ENCODE measurements around the gene THBS1.

Gene THBS1

DNA sequence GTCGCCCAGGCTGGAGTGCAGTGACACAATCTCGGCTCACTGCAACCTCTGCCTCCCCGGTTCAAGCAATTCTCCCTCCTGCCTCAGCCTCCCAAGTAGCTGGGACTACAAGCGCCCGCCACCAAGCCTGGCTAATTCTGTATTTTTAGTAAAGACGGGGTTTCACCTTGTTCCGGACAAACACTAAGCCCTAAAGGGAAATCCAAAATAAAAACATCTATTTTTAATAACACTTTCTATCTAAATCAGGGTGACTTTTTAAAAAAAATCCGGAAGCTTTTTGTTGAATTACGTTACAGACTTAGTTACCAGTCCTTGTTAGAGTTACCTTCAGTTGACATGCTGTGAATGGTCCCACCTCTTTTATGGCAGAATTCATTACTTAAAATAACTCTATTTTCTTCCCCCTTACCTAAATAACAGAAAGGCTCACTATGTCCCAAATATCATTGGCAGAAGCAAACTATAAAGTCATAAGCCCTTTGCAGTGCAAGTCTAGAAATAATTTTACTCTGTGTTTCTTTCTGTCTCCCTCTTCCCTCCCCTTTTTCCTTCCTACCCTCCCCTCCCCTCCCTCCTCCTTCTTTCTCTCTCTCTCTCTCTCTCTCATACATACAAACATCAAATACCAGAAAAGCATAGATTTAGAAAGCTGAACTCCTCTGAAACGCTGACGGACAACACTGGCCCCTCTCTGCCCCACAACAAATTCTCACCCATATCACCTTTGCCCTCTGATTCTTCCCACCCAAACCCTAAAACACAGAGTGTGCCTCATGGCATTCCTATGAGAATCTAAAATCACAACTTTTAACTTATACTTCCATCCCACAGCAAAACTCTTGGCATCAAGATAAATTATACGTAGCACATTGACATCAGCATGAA lies 18.3 kb downstream of the THBS1 start:
- Histone ChIP-seq H3K36me3 (ENCODE audit: control insufficient read depth in 5 of 5, insufficient read depth in 5 of 5, low read length in 5 of 5) (peaks cover 13 to 25% (median 21%) of the 10 kb centered on the region in 5 donors), H3K9me3 (ENCODE audit: control insufficient read depth in 5 of 5, low read length in 5 of 5) (no peaks in the 10 kb centered on the region), H3K4me3 (ENCODE audit: low read depth in 1 of 5, low read length in 5 of 5) (no peak overlapping the region), H3K27me3 (ENCODE audit: control insufficient read depth in 5 of 5, insufficient read depth in 4 of 5, low read length in 5 of 5) (no peaks in the 10 kb centered on the region), H3K4me1 (ENCODE audit: control insufficient read depth in 5 of 5, insufficient read depth in 5 of 5, low read length in 5 of 5) (peaks cover 0 to 7% (median 0%) of the 10 kb centered on the region in 5 donors), H3K27ac (ENCODE audit: low read depth, low read length) (no peak overlapping the region), H3K9ac (ENCODE audit: low read length in 5 of 5) (no peak overlapping the region)

DNA sequence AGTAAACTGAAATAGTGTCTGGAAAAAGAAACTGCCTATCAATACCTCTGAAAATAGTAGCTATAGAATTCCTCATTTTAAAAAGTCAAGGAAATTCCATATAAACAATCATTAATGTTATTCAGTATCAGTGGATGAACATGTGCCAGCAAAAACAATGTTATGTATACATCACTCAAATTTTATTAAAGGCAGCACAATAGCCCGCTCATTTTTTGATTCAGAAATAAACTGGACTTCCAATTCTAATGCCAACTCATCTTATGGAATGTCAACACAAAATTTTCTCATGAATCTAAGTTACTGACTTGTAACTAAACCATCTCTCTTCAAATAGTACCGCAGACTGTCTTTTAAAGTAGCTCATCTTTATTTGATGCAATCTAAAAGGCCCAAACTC lies 19.0 kb downstream of the THBS1 start:
- Histone ChIP-seq H3K27ac (ENCODE audit: low read depth, low read length) (no peak overlapping the region), H3K4me3 (ENCODE audit: low read depth in 1 of 5, low read length in 5 of 5) (no peak overlapping the region), H3K9ac (ENCODE audit: low read length in 5 of 5) (no peak overlapping the region), H3K27me3 (ENCODE audit: control insufficient read depth in 5 of 5, insufficient read depth in 4 of 5, low read length in 5 of 5) (no peaks in the 10 kb centered on the region), H3K4me1 (ENCODE audit: control insufficient read depth in 5 of 5, insufficient read depth in 5 of 5, low read length in 5 of 5) (peaks cover 0 to 4% (median 0%) of the 10 kb centered on the region in 5 donors), H3K36me3 (ENCODE audit: control insufficient read depth in 5 of 5, insufficient read depth in 5 of 5, low read length in 5 of 5) (peaks cover 8 to 19% (median 15%) of the 10 kb centered on the region in 5 donors), H3K9me3 (ENCODE audit: control insufficient read depth in 5 of 5, low read length in 5 of 5) (no peaks in the 10 kb centered on the region)

DNA sequence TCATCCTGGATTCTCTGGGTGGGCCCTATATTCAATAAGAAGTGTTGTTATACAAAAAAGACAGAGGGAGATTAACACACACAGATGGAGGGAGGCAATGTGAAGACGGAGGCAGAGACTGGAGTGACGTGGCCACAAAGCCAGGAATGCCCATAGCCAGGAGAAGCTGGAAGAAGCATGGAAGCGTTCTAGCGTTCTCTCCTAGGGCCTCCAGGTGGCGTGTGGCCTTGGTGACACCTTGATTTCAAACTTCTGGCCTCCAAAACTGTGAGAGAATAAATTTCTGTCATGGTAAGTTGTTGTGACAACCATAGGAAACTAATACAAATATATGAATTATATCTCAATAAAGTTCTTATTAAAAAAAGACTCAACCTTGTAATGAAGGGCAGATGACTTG lies 21.3 kb downstream of the THBS1 start:
- H3K27me3 ChIP-seq (ENCODE audit: control insufficient read depth in 5 of 5, insufficient read depth in 4 of 5, low read length in 5 of 5), result no peaks in the 10 kb centered on the region
- no peak overlapping the region for H3K4me3 ChIP-seq (ENCODE audit: low read depth in 1 of 5, low read length in 5 of 5)
- H3K9me3 ChIP-seq (ENCODE audit: control insufficient read depth in 5 of 5, low read length in 5 of 5), result no peaks in the 10 kb centered on the region
- H3K4me1 ChIP-seq (ENCODE audit: control insufficient read depth in 5 of 5, insufficient read depth in 5 of 5, low read length in 5 of 5), result no peaks in the 10 kb centered on the region
- no peak overlapping the region for H3K9ac ChIP-seq (ENCODE audit: low read length in 5 of 5)
- peaks cover 0 to 2% (median 0%) of the 10 kb centered on the region in 5 donors for H3K36me3 ChIP-seq (ENCODE audit: control insufficient read depth in 5 of 5, insufficient read depth in 5 of 5, low read length in 5 of 5)
- no peak overlapping the region for H3K27ac ChIP-seq (ENCODE audit: low read depth, low read length)

DNA sequence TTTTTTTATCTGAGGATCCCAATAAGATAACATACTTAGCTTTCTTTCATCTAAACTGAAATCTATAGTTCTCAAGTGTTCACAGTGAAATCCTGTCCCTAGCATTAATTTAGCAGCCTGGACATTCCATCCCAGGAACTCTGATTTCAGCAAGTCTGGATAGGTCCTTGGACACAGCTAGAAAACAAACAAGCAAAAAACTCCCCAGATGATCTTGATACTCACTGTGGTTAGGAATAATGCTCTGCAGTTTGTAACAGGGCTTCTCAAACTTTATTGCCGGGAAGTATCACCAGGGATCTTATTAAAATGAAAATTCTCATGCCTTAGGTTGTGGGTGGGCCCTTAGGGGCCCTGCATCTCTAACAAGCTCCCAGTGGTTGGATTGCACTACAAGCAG lies 24.3 kb downstream of the THBS1 start:
- Histone ChIP-seq H3K27me3 (ENCODE audit: control insufficient read depth in 5 of 5, insufficient read depth in 4 of 5, low read length in 5 of 5) (no peaks in the 10 kb centered on the region), H3K9me3 (ENCODE audit: control insufficient read depth in 5 of 5, low read length in 5 of 5) (peaks cover 0 to 13% (median 6%) of the 10 kb centered on the region in 5 donors), H3K36me3 (ENCODE audit: control insufficient read depth in 5 of 5, insufficient read depth in 5 of 5, low read length in 5 of 5) (no peaks in the 10 kb centered on the region), H3K4me1 (ENCODE audit: control insufficient read depth in 5 of 5, insufficient read depth in 5 of 5, low read length in 5 of 5) (no peaks in the 10 kb centered on the region), H3K27ac (ENCODE audit: low read depth, low read length) (no peak overlapping the region), H3K9ac (ENCODE audit: low read length in 5 of 5) (no peak overlapping the region), H3K4me3 (ENCODE audit: low read depth in 1 of 5, low read length in 5 of 5) (no peak overlapping the region)

DNA sequence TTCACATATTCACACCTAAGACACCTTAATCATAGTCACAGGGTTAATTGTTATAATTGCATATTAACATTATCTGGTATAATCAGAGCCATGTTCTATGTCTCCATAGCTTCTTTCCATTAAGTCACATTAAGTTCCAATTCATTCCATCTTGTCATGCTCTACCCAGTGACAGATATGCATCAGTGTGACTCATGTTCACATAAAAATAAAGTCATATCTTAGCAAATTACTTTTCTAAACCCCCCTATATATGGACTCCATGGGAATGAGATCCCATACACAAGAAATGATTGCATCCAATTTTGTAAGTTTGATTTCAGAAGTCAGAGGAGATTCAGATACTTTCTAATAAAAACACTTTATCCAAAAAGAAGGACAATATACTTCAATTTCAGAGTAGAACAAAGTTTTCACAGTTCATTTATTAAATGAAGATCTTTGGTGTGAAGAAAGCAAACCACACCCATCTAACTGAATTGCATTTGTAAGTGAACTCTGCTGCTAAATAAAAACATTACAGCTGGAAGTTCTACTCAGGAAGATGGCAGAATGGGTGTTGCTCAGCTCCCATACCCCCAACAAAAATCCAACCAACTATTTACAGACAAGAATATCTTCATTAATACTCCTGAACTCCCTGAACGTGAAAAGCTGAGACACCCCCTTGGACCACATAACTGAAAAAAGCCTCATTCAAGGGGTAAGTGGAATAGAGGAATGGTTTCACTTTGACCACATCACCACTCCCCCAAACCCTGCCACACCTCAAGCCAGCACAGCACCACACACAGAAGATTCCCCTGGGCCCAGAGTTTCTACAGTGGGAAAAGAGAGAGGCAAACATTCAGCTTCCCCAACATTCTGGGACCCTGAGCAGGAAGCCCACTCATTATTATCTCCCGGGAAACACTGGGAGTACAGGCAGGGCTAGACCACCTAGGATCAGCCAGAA lies 27.6 kb downstream of the THBS1 start:
- H3K9ac ChIP-seq (ENCODE audit: low read length in 5 of 5), result no peak overlapping the region
- peaks cover 0 to 20% (median 12%) of the 10 kb centered on the region in 5 donors for H3K9me3 ChIP-seq (ENCODE audit: control insufficient read depth in 5 of 5, low read length in 5 of 5)
- H3K27me3 ChIP-seq (ENCODE audit: control insufficient read depth in 5 of 5, insufficient read depth in 4 of 5, low read length in 5 of 5), result no peaks in the 10 kb centered on the region
- no peaks in the 10 kb centered on the region for H3K4me1 ChIP-seq (ENCODE audit: control insufficient read depth in 5 of 5, insufficient read depth in 5 of 5, low read length in 5 of 5)
- H3K36me3 ChIP-seq (ENCODE audit: control insufficient read depth in 5 of 5, insufficient read depth in 5 of 5, low read length in 5 of 5), result no peaks in the 10 kb centered on the region
- no peak overlapping the region for H3K27ac ChIP-seq (ENCODE audit: low read depth, low read length)
- H3K4me3 ChIP-seq (ENCODE audit: low read depth in 1 of 5, low read length in 5 of 5), result no peak overlapping the region

DNA sequence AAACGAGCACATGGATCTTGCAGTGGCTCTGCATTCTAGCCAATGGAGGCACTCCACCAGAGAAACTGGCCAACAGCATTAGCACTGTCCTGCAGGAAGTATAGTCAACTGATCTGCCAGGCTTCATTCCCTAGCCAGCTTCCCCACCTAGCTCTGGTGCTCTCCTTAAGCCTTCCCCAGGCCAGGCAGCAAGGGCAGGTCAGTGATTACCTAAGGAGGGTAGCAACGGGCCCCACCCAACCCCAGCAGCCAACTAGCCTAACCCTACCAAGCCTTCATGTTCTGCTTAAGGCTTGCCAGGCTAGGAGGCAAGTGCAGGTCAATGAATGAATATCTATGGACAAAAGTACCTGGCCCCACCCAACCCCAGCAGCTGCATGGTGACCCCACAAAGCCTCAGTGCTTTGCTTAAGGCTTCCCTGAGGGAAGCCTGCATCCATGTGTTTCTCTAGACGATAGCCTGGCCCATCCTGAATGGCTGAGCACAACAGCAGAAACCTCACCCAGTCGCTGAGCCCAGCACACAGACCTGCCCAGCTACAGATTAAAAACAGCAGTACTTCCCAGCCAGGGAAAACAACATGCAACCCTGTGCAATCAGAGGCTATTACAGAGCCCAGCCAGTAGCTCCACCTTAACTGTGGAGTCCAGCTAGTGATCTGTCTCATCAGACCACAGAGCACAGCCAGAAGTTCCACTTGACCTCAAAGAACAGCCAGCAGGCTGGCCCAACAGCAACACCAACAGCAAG lies 28.5 kb downstream of the THBS1 start:
- no peak overlapping the region for H3K9ac ChIP-seq (ENCODE audit: low read length in 5 of 5)
- H3K27ac ChIP-seq (ENCODE audit: low read depth, low read length), result no peak overlapping the region

DNA sequence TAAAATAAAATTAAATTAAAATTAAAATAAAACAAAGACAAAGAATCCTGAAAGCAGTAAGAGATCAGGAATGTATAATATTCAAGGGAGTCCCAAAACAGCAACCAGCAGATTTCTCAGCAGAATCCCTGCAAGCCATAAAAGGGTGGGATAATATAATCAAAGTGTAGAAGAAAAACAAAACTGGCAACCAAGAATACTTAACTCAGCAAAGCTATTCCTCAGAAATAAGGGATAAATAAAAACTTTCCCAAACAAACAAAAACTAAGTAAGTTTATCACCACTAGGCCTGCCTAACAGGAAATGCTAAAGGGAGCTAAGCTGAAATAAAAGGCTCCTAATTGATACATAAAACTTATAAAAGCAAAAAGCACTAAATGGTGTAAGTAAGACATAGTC lies 29.8 kb downstream of the THBS1 start:
- no peak overlapping the region for H3K9ac ChIP-seq (ENCODE audit: low read length in 5 of 5)
- H3K36me3 ChIP-seq (ENCODE audit: control insufficient read depth in 5 of 5, insufficient read depth in 5 of 5, low read length in 5 of 5), result no peaks in the 10 kb centered on the region
- H3K27ac ChIP-seq (ENCODE audit: low read depth, low read length), result no peak overlapping the region
- no peak overlapping the region for H3K4me3 ChIP-seq (ENCODE audit: low read depth in 1 of 5, low read length in 5 of 5)
- H3K4me1 ChIP-seq (ENCODE audit: control insufficient read depth in 5 of 5, insufficient read depth in 5 of 5, low read length in 5 of 5), result no peaks in the 10 kb centered on the region
- no peaks in the 10 kb centered on the region for H3K27me3 ChIP-seq (ENCODE audit: control insufficient read depth in 5 of 5, insufficient read depth in 4 of 5, low read length in 5 of 5)
- H3K9me3 ChIP-seq (ENCODE audit: control insufficient read depth in 5 of 5, low read length in 5 of 5), result peaks cover 0 to 25% (median 16%) of the 10 kb centered on the region in 5 donors

More for the DNA sequence above, 28.5 kb downstream of the THBS1 start:
- H3K36me3 ChIP-seq (ENCODE audit: control insufficient read depth in 5 of 5, insufficient read depth in 5 of 5, low read length in 5 of 5), result no peaks in the 10 kb centered on the region
- no peaks in the 10 kb centered on the region for H3K4me1 ChIP-seq (ENCODE audit: control insufficient read depth in 5 of 5, insufficient read depth in 5 of 5, low read length in 5 of 5)
- H3K9me3 ChIP-seq (ENCODE audit: control insufficient read depth in 5 of 5, low read length in 5 of 5), result peaks cover 0 to 25% (median 16%) of the 10 kb centered on the region in 5 donors
- H3K4me3 ChIP-seq (ENCODE audit: low read depth in 1 of 5, low read length in 5 of 5), result peak overlapping the region in 1 of 5 donors; percentile 3
- no peaks in the 10 kb centered on the region for H3K27me3 ChIP-seq (ENCODE audit: control insufficient read depth in 5 of 5, insufficient read depth in 4 of 5, low read length in 5 of 5)

DNA sequence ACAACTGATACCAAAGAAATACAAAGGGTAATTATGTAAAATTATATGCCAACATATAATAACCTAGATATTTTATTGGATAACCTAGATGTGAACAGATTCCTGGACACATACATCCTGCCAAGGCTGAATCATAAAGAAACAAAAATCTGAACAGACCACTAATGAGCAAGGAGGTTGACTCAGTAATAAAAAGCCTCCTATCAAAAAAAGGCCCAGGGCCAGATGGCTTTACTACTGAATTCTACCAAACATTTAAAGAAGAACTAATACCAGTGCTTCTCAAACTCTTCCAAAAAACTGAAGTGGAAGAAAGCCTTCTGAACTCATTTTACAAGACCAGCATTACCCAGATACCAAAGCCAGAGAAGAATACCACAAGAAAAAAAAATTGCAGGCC lies 32.4 kb downstream of the THBS1 start:
- Histone ChIP-seq H3K36me3 (ENCODE audit: control insufficient read depth in 5 of 5, insufficient read depth in 5 of 5, low read length in 5 of 5) (no peaks in the 10 kb centered on the region), H3K9ac (ENCODE audit: low read length in 5 of 5) (no peak overlapping the region), H3K27ac (ENCODE audit: low read depth, low read length) (no peak overlapping the region), H3K4me3 (ENCODE audit: low read depth in 1 of 5, low read length in 5 of 5) (no peak overlapping the region), H3K9me3 (ENCODE audit: control insufficient read depth in 5 of 5, low read length in 5 of 5) (peaks cover 0 to 25% (median 16%) of the 10 kb centered on the region in 5 donors), H3K4me1 (ENCODE audit: control insufficient read depth in 5 of 5, insufficient read depth in 5 of 5, low read length in 5 of 5) (peaks cover 0 to 2% (median 0%) of the 10 kb centered on the region in 5 donors), H3K27me3 (ENCODE audit: control insufficient read depth in 5 of 5, insufficient read depth in 4 of 5, low read length in 5 of 5) (no peaks in the 10 kb centered on the region)

DNA sequence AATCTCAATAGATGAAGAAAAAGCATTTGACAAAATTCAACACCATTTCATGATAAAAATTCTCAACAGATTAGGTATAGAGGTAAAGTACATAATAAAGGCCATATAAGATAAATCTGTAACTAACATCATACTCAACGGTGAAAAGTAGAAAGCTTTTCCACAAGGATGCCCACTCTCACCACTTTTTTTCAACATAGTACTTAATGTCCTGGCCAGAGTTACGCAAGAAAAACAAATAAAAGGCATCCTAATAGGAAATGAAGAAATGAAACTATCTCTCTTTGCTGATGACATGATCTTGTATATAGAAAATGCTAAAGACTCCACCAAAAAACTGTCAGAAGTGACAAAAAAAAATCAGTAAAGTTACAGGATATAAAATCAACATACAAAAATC lies 33.0 kb downstream of the THBS1 start:
- no peak overlapping the region for H3K9ac ChIP-seq (ENCODE audit: low read length in 5 of 5)
- H3K9me3 ChIP-seq (ENCODE audit: control insufficient read depth in 5 of 5, low read length in 5 of 5), result peaks cover 0 to 25% (median 16%) of the 10 kb centered on the region in 5 donors
- no peaks in the 10 kb centered on the region for H3K27me3 ChIP-seq (ENCODE audit: control insufficient read depth in 5 of 5, insufficient read depth in 4 of 5, low read length in 5 of 5)
- H3K27ac ChIP-seq (ENCODE audit: low read depth, low read length), result no peak overlapping the region
- H3K4me3 ChIP-seq (ENCODE audit: low read depth in 1 of 5, low read length in 5 of 5), result no peak overlapping the region
- H3K4me1 ChIP-seq (ENCODE audit: control insufficient read depth in 5 of 5, insufficient read depth in 5 of 5, low read length in 5 of 5), result peaks cover 0 to 4% (median 0%) of the 10 kb centered on the region in 5 donors
- H3K36me3 ChIP-seq (ENCODE audit: control insufficient read depth in 5 of 5, insufficient read depth in 5 of 5, low read length in 5 of 5), result no peaks in the 10 kb centered on the region

Data from subcutaneous abdominal adipose tissue (tissue), 5 donors.